Measurements from ENCODE around the gene MEG3. TPM values are rescaled to one million over a fixed set of nuclear protein-coding genes. Genes with fewer than 3 reads are reported as not detected.
A peak's percentile ranks its signal among the peaks of the same experiment; 100 is the strongest.

The MEG3 gene
- total and polyA plus RNA-seq, 2 of the 4 experiments (the other 2 are of a cell fraction): 31.5 to 556 TPM

DNA sequence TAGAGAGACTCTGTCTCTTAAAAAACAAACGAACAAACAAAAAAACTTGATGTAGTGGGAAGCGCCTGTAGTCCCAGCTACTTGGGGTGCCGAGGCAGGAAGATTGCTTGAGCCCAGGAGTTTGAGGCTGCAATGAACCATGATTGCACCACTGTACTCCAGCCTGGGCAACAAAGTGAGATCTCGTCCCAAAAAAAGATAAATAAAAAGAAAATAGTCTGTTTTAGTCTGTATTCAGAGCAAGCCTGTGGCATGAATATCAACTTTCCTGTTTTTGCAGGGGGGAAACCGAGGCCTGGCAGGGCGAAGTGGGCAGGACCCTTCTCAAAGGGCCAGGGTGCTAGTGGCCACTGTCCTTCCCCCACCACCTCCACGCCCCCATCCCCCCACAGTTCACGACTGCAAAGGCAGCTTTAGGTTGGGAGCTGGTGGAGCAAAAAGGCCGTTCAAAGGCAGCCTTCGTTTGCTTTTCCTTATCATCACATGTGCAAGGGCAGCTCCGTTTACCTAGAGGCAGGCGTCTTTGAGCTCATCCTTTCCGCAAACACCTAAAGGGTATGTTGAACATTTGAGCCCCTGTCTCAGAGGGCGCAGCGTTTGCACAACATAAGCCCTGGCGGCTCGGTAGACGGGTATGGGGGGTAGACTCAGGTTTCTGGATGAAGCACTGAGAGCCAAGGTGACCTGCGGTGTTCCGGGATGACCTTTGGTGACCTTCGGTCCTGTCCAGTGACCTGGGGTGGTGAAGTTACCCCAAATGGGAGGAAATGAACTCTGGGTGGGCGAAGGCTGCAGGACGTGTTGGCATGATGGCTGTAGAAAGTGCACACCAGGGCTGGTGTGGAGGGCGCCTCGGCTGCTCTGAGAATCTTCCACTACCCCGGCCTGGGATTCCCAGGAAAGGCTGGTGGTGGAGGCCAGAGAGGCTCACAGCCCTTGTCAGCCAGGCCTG, 8.7 kb upstream of the MEG3 start:
- H3K4ac ChIP-seq (ENCODE audit: low read depth, low read length): no peak overlapping the region; the same call in 1 of the 2 replicates
- peak overlapping the region; percentile 91 to 97; a peak in 2 of 4 replicates for H4K8ac ChIP-seq (ENCODE audit: low read depth in 2 of 2, low read length in 2 of 2)
- WGBS, 2 experiments (ENCODE audit: extremely low coverage in 2 of 2, insufficient read length in 1 of 2): 82% methylated on average over 3 of the region's 26 CpGs; no CpG with 5 or more reads in 1 of the 2 experiments
- H3K9ac ChIP-seq (ENCODE audit: low read depth, low read length): no peak overlapping the region
- intact Hi-C loops (cut with micrococcal nuclease) (no loop called here), in situ Hi-C loops (cut with MboI; ENCODE audit: low sequenced_read_pairs) (no loop called here), dilution Hi-C loops (cut with HindIII; ENCODE audit: low sequenced_read_pairs, unreplicated experiment) (no loop called here)
- no peak overlapping the region for H3K14ac ChIP-seq (replicated peaks; ENCODE audit: low read depth, low read length)
- no peak overlapping the region for H4K91ac ChIP-seq (ENCODE audit: insufficient read depth, low read depth, low read length)
- peak overlapping the region; percentile 57 for H2AK9ac ChIP-seq (replicated peaks; ENCODE audit: low read depth, low read length, poor library complexity)
- DNase-seq (no peak), ATAC-seq (ENCODE audit: low read depth) (no peak)
- CTCF ChIA-PET: no interaction called here
- no peaks in the 10 kb centered on the region for H3K36me3 ChIP-seq (ENCODE audit: control insufficient read depth, insufficient read depth, low read length)
- H2AFZ ChIP-seq (replicated peaks; ENCODE audit: low read length, poor library complexity): peak overlapping the region; percentile 54
- H3K9me1 ChIP-seq (ENCODE audit: insufficient read depth, low read length): peaks cover 14% of the 10 kb centered on the region
- POLR2A ChIA-PET (ENCODE audit: unreplicated experiment): no interaction called here
- H2BK15ac ChIP-seq (ENCODE audit: low read depth, low read length): peak overlapping the region; percentile 99; the same call in 1 of the 3 replicates
- H3K4me2 ChIP-seq (ENCODE audit: low read depth, low read length): no peak overlapping the region
- peak overlapping the region; percentile 99 for H2AK5ac ChIP-seq (ENCODE audit: low read depth, low read length)
- H3K23ac ChIP-seq (ENCODE audit: low read depth, low read length): no peak overlapping the region
- no peak overlapping the region; the same call in 1 of the 2 replicates for H3K18ac ChIP-seq (ENCODE audit: low read depth, low read length)
- H2BK120ac ChIP-seq (ENCODE audit: low read depth, low read length): peak overlapping the region; percentile 99; the same call in 1 of the 2 replicates
- no peak overlapping the region for H2BK20ac ChIP-seq (ENCODE audit: low read depth, low read length)
- H3K9me3 ChIP-seq (ENCODE audit: control insufficient read depth, insufficient read depth, low read length): peaks cover under 1% of the 10 kb centered on the region; the same call in 1 of the 2 replicates
- no peak overlapping the region for H4K5ac ChIP-seq (ENCODE audit: low read depth, low read length)
- 0 out of 4 replicates have a peak, but pooled peaks cover 0 to 5% of the 10 kb centered on the region in 2 experiments for H3K79me1 ChIP-seq (ENCODE audit: low read depth in 1 of 2, low read length in 2 of 2)
- BruUV-seq (replicated peaks): no TSS peak
- H4K20me1 ChIP-seq (ENCODE audit: insufficient read depth, low read length): no peaks in the 10 kb centered on the region
- no peak overlapping the region for H3K4me3 ChIP-seq (ENCODE audit: insufficient read depth, low read depth, low read length)
- no peak overlapping the region for H2BK5ac ChIP-seq (ENCODE audit: low read depth, low read length, poor library complexity, severe bottlenecking)
- H3K27ac ChIP-seq (ENCODE audit: insufficient read depth, low read length): no peak overlapping the region
- H3K56ac ChIP-seq (ENCODE audit: extremely low read depth, insufficient read depth, low read length): no peak overlapping the region
- H3K27me3 ChIP-seq (ENCODE audit: control insufficient read depth, insufficient read depth, low read length): no peaks in the 10 kb centered on the region
- peaks cover 12% of the 10 kb centered on the region for H3K4me1 ChIP-seq (ENCODE audit: control insufficient read depth, insufficient read depth, low read length)
- TF ChIP-seq MAFK (IDR thresholded peaks at IDR 0.05; ENCODE audit: low read depth, low read length): no peak
- TF ChIP-seq MAZ (IDR thresholded peaks at IDR 0.05; ENCODE audit: borderline replicate concordance, low read depth, low read length): no peak
- no peak for TF ChIP-seq SMC3 (IDR thresholded peaks at IDR 0.05; ENCODE audit: low read depth, low read length)
- TF ChIP-seq, protein P1, sequence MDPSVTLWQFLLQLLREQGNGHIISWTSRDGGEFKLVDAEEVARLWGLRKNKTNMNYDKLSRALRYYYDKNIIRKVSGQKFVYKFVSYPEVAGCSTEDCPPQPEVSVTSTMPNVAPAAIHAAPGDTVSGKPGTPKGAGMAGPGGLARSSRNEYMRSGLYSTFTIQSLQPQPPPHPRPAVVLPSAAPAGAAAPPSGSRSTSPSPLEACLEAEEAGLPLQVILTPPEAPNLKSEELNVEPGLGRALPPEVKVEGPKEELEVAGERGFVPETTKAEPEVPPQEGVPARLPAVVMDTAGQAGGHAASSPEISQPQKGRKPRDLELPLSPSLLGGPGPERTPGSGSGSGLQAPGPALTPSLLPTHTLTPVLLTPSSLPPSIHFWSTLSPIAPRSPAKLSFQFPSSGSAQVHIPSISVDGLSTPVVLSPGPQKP (IDR thresholded peaks at IDR 0.05; ENCODE audit: borderline replicate concordance, low read depth, low read length): no peak
- TF ChIP-seq, protein P2, sequence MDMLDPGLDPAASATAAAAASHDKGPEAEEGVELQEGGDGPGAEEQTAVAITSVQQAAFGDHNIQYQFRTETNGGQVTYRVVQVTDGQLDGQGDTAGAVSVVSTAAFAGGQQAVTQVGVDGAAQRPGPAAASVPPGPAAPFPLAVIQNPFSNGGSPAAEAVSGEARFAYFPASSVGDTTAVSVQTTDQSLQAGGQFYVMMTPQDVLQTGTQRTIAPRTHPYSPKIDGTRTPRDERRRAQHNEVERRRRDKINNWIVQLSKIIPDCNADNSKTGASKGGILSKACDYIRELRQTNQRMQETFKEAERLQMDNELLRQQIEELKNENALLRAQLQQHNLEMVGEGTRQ (IDR thresholded peaks at IDR 0.05; ENCODE audit: low read depth, low read length): no peak
- no peak for TF ChIP-seq NFE2L2 (IDR thresholded peaks at IDR 0.05; ENCODE audit: low read depth, low read length)
- no peak for TF ChIP-seq CEBPB (IDR thresholded peaks at IDR 0.05; ENCODE audit: low read depth, low read length)
- TF ChIP-seq RCOR1 (IDR thresholded peaks at IDR 0.05; ENCODE audit: insufficient replicate concordance, low read length): no peak
- TF ChIP-seq, protein P3, sequence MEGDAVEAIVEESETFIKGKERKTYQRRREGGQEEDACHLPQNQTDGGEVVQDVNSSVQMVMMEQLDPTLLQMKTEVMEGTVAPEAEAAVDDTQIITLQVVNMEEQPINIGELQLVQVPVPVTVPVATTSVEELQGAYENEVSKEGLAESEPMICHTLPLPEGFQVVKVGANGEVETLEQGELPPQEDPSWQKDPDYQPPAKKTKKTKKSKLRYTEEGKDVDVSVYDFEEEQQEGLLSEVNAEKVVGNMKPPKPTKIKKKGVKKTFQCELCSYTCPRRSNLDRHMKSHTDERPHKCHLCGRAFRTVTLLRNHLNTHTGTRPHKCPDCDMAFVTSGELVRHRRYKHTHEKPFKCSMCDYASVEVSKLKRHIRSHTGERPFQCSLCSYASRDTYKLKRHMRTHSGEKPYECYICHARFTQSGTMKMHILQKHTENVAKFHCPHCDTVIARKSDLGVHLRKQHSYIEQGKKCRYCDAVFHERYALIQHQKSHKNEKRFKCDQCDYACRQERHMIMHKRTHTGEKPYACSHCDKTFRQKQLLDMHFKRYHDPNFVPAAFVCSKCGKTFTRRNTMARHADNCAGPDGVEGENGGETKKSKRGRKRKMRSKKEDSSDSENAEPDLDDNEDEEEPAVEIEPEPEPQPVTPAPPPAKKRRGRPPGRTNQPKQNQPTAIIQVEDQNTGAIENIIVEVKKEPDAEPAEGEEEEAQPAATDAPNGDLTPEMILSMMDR (conservative IDR thresholded peaks at IDR 0.05; ENCODE audit: low read depth, low read length): no peak
- TF ChIP-seq BHLHE40 (IDR thresholded peaks at IDR 0.05; ENCODE audit: low read depth, low read length): no peak
- no peak for TF ChIP-seq MXI1 (IDR thresholded peaks at IDR 0.05; ENCODE audit: borderline replicate concordance, low read depth, low read length)
- TF ChIP-seq FOS (IDR thresholded peaks at IDR 0.05; ENCODE audit: low read depth, low read length): no peak
- no peak for TF ChIP-seq RAD21 (IDR thresholded peaks at IDR 0.05; ENCODE audit: low read length)
